ENCODE data around the gene JARID2. TPM values are rescaled to one million over a fixed set of nuclear protein-coding genes. Genes with fewer than 3 reads are reported as not detected.
"Not testable (repeated sequence)": the region's sequence is repeated elsewhere in the genome, so short reads cannot be mapped to it uniquely, and the experiment has no call there.

JARID2 gene
- polyA plus RNA-seq, 3 donors = 29.0 to 36.4 (median 30.9) TPM

DNA sequence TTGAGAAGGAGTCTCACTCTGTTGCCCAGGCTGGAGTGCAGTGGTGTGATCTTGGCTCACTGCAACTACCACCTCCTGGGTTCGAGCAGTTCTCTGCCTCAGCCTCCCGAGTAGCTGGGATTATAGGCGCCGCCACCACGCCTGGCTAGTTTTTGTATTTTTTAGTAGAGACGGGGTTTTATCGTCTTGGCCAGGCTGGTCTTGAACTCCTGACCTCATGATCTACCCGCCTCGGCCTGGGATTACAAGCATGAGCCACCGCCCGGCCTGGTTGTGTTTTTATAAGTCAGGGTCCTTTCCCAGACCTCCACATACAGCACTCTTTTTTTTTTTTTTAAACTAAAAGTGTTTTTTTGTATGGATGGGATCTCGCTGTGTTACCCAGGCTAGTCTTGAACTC is 51.3 kb downstream of the JARID2 start:
- not testable (repeated sequence) for DNase-seq (ENCODE audit: extremely low read depth in 1 of 11, low read depth in 9 of 11, low spot score in 4 of 11)

DNA sequence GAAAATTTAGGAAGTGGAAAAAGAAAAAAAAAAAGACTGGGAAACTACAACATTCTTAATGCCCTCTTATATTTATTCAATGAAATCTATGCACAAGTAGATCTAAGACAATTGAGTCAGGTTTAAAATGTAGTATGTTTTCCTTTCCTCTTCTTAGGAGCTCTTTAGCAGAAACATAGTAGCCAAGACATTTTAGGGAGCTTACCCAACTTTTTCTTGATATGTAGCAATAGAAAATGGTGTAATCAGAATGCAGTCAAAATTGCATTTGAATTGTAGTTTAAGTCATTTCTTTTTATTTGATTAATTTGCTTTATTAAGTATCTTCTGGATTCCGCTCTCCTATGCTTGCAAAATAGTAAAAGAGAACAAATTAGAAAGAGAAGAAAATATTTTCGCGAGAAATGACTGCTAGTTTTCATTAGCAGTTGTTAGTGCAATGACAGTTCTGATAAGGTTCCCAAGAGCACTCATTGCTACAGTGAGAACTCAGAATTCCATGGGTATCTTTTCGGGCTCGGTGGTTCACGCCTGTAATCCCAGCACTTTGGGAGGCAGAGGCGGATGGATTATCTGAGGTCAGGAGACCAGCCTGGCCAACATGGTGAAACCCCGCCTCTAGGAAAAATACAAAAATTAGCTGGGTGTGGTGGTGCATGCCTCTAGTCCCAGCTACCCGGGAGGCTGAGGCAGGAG is 52.2 kb downstream of the JARID2 start:
- DNase-seq (ENCODE audit: extremely low read depth in 1 of 11, low read depth in 9 of 11, low spot score in 4 of 11) = no peak

GRCh38 chr6:15299430-15300131 is 53.7 kb downstream of the JARID2 start:
- DNase-seq (ENCODE audit: extremely low read depth in 1 of 11, low read depth in 9 of 11, low spot score in 4 of 11) = no peak

- no peak for DNase-seq (ENCODE audit: extremely low read depth in 1 of 11, low read depth in 9 of 11, low spot score in 4 of 11)
Observed at GRCh38 chr6:15301179-15302006, 55.5 kb downstream of the JARID2 start.

GRCh38 chr6:15303162-15303919 is 57.5 kb downstream of the JARID2 start:
- no peak for DNase-seq (ENCODE audit: extremely low read depth in 1 of 11, low read depth in 9 of 11, low spot score in 4 of 11)

GRCh38 chr6:15303920-15304291 is 58.0 kb downstream of the JARID2 start:
- no peak for DNase-seq (ENCODE audit: extremely low read depth in 1 of 11, low read depth in 9 of 11, low spot score in 4 of 11)

- no peak for DNase-seq (ENCODE audit: extremely low read depth in 1 of 11, low read depth in 9 of 11, low spot score in 4 of 11)
Observed at GRCh38 chr6:15304337-15305042, 58.6 kb downstream of the JARID2 start.

GRCh38 chr6:15305496-15305895 is 59.6 kb downstream of the JARID2 start:
- DNase-seq (ENCODE audit: extremely low read depth in 1 of 11, low read depth in 9 of 11, low spot score in 4 of 11) = no peak

DNA sequence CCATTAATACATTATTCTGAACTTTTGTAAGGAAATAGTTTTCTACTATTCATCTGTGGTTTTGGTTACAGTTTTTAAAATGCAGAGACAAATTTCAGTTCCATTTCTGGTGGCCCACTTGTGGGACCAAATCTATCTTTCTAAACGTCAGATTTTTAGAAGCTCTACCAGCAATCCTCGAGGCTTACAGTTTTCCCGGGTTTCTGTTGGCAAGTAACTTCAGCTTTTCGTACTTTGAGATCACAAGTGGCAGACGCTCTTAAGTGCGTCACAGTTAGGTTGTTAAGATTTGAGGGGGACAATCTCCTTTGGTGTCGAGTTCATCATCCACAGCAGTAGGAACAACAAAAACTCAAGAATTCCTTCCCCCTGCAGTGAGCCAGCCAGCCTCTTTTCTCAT is 60.0 kb downstream of the JARID2 start:
- no peak for DNase-seq (ENCODE audit: extremely low read depth in 1 of 11, low read depth in 9 of 11, low spot score in 4 of 11)

GRCh38 chr6:15308435-15309213 is 62.8 kb downstream of the JARID2 start:
- DNase-seq (ENCODE audit: extremely low read depth in 1 of 11, low read depth in 9 of 11, low spot score in 4 of 11) = no peak

DNA sequence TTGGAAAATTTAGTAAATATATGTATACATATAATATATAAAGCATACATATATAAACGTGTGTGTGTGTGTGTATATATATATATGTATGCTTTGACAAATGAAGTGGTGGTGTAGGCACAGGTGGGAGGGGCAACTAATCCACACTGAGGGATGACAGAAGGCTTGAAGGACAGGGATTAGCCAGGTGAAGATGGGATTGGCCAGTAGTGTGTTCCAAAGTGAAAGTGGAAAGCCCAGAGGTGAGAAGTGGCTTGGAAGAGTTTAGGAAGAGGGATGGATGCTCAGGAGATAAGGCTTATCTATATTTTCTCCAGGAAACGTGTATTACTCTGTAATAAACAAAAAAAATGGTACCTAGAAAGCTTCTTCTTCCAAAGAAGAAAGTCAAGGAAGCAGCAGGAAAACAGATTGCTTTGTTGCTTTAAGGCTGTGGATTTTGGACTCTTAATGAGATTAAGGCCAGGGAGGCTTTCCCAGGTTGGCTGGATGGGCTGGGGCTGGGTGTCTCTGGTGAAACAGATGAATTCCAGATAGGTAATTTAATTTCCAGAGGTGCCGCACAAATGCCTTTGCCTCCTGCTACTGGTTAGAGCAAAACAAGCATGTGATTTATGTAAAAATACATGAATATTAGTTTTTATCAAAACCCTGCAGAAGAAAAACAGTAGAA is 63.9 kb downstream of the JARID2 start:
- DNase-seq (ENCODE audit: extremely low read depth in 1 of 11, low read depth in 9 of 11, low spot score in 4 of 11) = no peak

GRCh38 chr6:15310680-15311079 is 64.8 kb downstream of the JARID2 start:
- DNase-seq (ENCODE audit: extremely low read depth in 1 of 11, low read depth in 9 of 11, low spot score in 4 of 11) = no peak

GRCh38 chr6:15312500-15312899 is 66.6 kb downstream of the JARID2 start:
- DNase-seq (ENCODE audit: extremely low read depth in 1 of 11, low read depth in 9 of 11, low spot score in 4 of 11) = no peak

GRCh38 chr6:15313367-15313766 is 67.5 kb downstream of the JARID2 start:
- no peak for DNase-seq (ENCODE audit: extremely low read depth in 1 of 11, low read depth in 9 of 11, low spot score in 4 of 11)

DNA sequence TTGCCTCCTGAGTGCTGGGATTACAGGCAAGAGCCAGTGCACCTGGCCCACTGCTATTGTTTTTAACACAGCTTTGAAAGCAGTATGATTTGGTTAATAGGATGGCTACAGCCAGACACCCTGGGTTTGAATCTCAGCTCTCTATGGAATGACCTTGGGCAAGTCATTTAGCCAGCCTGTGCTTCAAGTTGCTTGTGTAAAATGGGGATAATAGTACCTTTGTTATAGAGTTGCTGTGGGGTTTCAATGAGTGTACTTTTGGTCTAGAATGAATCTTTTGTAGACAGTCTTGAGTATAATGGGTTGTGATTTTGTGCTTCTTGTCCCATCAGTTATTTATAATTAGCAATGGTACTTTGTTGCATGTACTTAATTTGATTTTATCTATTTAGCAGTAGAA is 70.9 kb downstream of the JARID2 start:
- DNase-seq (ENCODE audit: extremely low read depth in 1 of 11, low read depth in 9 of 11, low spot score in 4 of 11) = no peak

DNA sequence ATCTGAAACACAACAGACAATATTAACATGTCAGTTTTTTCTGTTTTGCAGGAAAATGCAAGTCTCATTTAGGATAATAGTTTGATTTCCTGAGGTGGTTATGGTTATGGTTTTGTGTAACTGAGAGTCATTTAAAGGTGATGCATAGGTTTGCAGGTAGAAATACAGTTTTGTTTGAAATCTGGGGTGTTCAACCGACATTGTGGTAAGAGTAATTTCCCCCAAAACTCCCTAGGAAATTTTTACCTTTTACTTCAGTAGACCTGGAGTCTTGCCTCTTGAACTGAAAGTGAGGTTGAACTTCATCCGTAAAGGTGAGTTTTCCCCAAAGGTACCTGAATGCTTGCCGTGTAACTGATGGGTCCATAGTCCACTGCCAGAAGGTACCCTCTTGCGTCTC is 71.4 kb downstream of the JARID2 start:
- DNase-seq (ENCODE audit: extremely low read depth in 1 of 11, low read depth in 9 of 11, low spot score in 4 of 11) = no peak
